ENCODE data around the gene GATB.

- TF ChIP-seq CTCF (conservative IDR thresholded peaks at IDR 0.05) (no peak), ZFX (IDR thresholded peaks at IDR 0.05) (no peak)
Observed at GRCh38 chr4:151760002-151760401, 805 bp downstream of the GATB start.

Data from C4-2B (cell line).